Neural progenitor cell (in vitro differentiated cells): Measurements from ENCODE around the gene CSRNP3.

Source experiments
- EZH2 ChIP-seq: fragments of 200-600 bp; sonication (generic); IDR thresholded peaks from 2 replicates; pipeline ENCODE4 v1.6.1; 2017; ENCODE audit warnings: antibody characterized with exemption, mild to moderate bottlenecking, moderate library complexity
- EZH2phosphoT487 ChIP-seq: fragments of 200-600 bp; sonication (generic); IDR thresholded peaks from 2 replicates; pipeline ENCODE4 v1.6.1; 2017; ENCODE audit warnings: antibody characterized with exemption
- TF ChIP-seq, protein P1 (sequence below): fragments of 200-600 bp; sonication (generic); IDR thresholded peaks from 2 replicates; pipeline ENCODE4 v1.5.1; 2017; ENCODE audit warnings: antibody characterized with exemption, mild to moderate bottlenecking

DNA sequence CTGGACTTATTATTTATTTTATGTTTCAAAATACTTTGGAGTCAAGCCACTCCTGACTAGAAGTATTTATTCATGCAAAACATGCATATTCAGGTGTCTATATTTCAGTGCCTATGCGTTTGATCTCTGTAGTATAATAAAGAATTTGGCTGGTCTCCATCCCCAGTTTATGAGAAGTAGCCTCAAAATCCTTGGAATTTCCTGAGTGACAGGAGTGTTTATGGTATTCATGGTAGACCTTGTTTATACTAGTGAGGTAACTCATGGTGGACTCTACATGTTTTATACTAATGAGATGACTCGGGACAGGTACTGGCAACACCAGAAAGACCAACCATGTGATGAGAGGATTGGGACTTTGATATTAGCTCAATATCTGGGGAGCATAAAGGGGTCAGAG is 43.9 kb upstream of the CSRNP3 start:
- TF ChIP-seq EZH2phosphoT487 (no peak), EZH2 (no peak)
- TF ChIP-seq, protein P1, sequence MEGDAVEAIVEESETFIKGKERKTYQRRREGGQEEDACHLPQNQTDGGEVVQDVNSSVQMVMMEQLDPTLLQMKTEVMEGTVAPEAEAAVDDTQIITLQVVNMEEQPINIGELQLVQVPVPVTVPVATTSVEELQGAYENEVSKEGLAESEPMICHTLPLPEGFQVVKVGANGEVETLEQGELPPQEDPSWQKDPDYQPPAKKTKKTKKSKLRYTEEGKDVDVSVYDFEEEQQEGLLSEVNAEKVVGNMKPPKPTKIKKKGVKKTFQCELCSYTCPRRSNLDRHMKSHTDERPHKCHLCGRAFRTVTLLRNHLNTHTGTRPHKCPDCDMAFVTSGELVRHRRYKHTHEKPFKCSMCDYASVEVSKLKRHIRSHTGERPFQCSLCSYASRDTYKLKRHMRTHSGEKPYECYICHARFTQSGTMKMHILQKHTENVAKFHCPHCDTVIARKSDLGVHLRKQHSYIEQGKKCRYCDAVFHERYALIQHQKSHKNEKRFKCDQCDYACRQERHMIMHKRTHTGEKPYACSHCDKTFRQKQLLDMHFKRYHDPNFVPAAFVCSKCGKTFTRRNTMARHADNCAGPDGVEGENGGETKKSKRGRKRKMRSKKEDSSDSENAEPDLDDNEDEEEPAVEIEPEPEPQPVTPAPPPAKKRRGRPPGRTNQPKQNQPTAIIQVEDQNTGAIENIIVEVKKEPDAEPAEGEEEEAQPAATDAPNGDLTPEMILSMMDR = no peak
